SK-N-SH treated with all-trans-retinoic acid at 6 μM for 48 hours (cell line): Measurements from ENCODE around the gene ADGRV1.

ENCODE experiments used
- ATAC-seq: fragments of 200-7000 bp; cut with Tn5 transposase; 3 replicates; pipeline ENCODE4 v1.9.1; 2020; ENCODE audit warnings: mild to moderate bottlenecking, moderate library complexity
- ARNTL ChIP-seq: fragments of 450-650 bp; formaldehyde crosslinking; IDR thresholded peaks from 2 replicates; pipeline ENCODE4 v1.5.0; 2020; ENCODE audit warnings: low read depth, mild to moderate bottlenecking, moderate library complexity, borderline replicate concordance
- GLIS3 ChIP-seq: fragments of 250-450 bp; sonication (Bioruptor Pico); IDR thresholded peaks from 2 replicates; pipeline ENCODE4 v1.5.0; 2020; ENCODE audit warnings: mild to moderate bottlenecking, moderate library complexity
- ISL1 ChIP-seq: fragments of 250-450 bp; sonication (Bioruptor Pico); IDR thresholded peaks from 2 replicates; pipeline ENCODE4 v2.1.2; 2022; ENCODE audit warnings: mild to moderate bottlenecking, moderate library complexity
- OSR1 ChIP-seq: fragments of 250-450 bp; sonication (Bioruptor Pico); IDR thresholded peaks from 2 replicates; pipeline ENCODE4 v1.8.0; 2022; ENCODE audit warnings: moderate library complexity, mild to moderate bottlenecking, inconsistent platforms
- PPARA ChIP-seq: fragments of 250-450 bp; sonication (Bioruptor Pico); IDR thresholded peaks from 2 replicates; pipeline ENCODE4 v1.5.0; 2020; ENCODE audit warnings: mild to moderate bottlenecking, borderline replicate concordance
- RARB ChIP-seq: fragments of 250-450 bp; sonication (Bioruptor Pico); IDR thresholded peaks from 2 replicates; pipeline ENCODE4 v1.8.0; 2021; ENCODE audit warnings: mild to moderate bottlenecking, moderate library complexity
- SNAI2 ChIP-seq: fragments of 250-450 bp; sonication (Bioruptor Pico); IDR thresholded peaks from 2 replicates; pipeline ENCODE4 v1.5.0; 2020; ENCODE audit warnings: mild to moderate bottlenecking, moderate library complexity
- TCF4 ChIP-seq: fragments of 250-450 bp; sonication (Bioruptor Pico); IDR thresholded peaks from 2 replicates; pipeline ENCODE4 v1.8.0; 2021; ENCODE audit warnings: mild to moderate bottlenecking, moderate library complexity, borderline replicate concordance
- TOX ChIP-seq: fragments of 250-450 bp; sonication (Bioruptor Pico); IDR thresholded peaks from 2 replicates; pipeline ENCODE4 v1.8.0; 2021; ENCODE audit warnings: mild to moderate bottlenecking, moderate library complexity, borderline replicate concordance
- ZFP3 ChIP-seq: fragments of 250-450 bp; sonication (Bioruptor Pico); IDR thresholded peaks from 2 replicates; pipeline ENCODE4 v1.5.0; 2020; ENCODE audit warnings: mild to moderate bottlenecking, moderate library complexity
- ZFP30 ChIP-seq: fragments of 450-650 bp; formaldehyde crosslinking; IDR thresholded peaks from 2 replicates; pipeline ENCODE4 v1.5.0; 2022; ENCODE audit warnings: mild to moderate bottlenecking, moderate library complexity
- ZNF565 ChIP-seq: fragments of 450-650 bp; formaldehyde crosslinking; conservative IDR thresholded peaks from 2 replicates; pipeline ENCODE4 v1.5.0; 2020; ENCODE audit warnings: low read depth, mild to moderate bottlenecking, moderate library complexity
- ZNF70 ChIP-seq: fragments of 450-650 bp; formaldehyde crosslinking; IDR thresholded peaks from 2 replicates; pipeline ENCODE4 v1.5.0; 2020; ENCODE audit warnings: mild to moderate bottlenecking, moderate library complexity
- ZNF8 ChIP-seq: fragments of 450-650 bp; formaldehyde crosslinking; IDR thresholded peaks from 2 replicates; pipeline ENCODE4 v1.5.0; 2020; ENCODE audit warnings: mild to moderate bottlenecking, moderate library complexity
- TF ChIP-seq, protein P1 (sequence below): fragments of 250-450 bp; sonication (Bioruptor Pico); IDR thresholded peaks from 2 replicates; pipeline ENCODE4 v1.5.1; 2021; ENCODE audit warnings: mild to moderate bottlenecking, moderate library complexity
- TF ChIP-seq, protein P2 (sequence below): fragments of 250-450 bp; sonication (Bioruptor Pico); IDR thresholded peaks from 2 replicates; pipeline ENCODE4 v1.5.0; 2020; ENCODE audit warnings: mild to moderate bottlenecking, moderate library complexity
- TF ChIP-seq, protein P3 (sequence below): fragments of 250-450 bp; sonication (Bioruptor Pico); IDR thresholded peaks from 2 replicates; pipeline ENCODE4 v1.8.0; 2020; ENCODE audit warnings: mild to moderate bottlenecking, moderate library complexity, borderline replicate concordance
- TF ChIP-seq, protein P4 (sequence below): fragments of 250-450 bp; sonication (Bioruptor Pico); IDR thresholded peaks from 2 replicates; pipeline ENCODE4 v1.5.1; 2020; ENCODE audit warnings: low read depth, mild to moderate bottlenecking, moderate library complexity
- TF ChIP-seq, protein P5 (sequence below): fragments of 250-450 bp; sonication (Bioruptor Pico); IDR thresholded peaks from 2 replicates; pipeline ENCODE4 v1.8.0; 2021; ENCODE audit warnings: low read depth, mild to moderate bottlenecking, moderate library complexity, borderline replicate concordance

Gene ADGRV1

DNA sequence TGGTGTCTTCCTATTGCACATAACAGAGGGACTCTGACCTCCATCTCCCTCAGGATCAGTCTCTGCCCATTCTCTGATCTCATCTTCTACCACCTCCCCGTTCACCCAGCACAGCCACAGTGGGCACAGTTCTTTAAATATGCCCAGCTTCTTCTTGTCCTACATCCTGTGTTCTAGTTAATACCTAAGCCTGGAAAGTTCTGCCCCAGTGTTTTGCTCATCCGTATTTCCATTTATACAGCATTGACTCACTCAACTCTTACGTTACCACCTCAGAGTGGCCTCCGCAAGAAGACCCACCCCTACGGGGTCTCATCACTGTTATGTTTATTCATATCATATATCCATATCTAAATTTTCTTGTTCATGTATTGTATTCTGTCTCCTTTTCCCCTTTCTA lies 315.5 kb downstream of the ADGRV1 start (continued):
- TF ChIP-seq ARNTL (no peak), ZNF8 (CRISPR knock-in tag) (no peak), RARB (no peak), ZNF565 (CRISPR knock-in tag) (no peak)
- TF ChIP-seq, protein P1, sequence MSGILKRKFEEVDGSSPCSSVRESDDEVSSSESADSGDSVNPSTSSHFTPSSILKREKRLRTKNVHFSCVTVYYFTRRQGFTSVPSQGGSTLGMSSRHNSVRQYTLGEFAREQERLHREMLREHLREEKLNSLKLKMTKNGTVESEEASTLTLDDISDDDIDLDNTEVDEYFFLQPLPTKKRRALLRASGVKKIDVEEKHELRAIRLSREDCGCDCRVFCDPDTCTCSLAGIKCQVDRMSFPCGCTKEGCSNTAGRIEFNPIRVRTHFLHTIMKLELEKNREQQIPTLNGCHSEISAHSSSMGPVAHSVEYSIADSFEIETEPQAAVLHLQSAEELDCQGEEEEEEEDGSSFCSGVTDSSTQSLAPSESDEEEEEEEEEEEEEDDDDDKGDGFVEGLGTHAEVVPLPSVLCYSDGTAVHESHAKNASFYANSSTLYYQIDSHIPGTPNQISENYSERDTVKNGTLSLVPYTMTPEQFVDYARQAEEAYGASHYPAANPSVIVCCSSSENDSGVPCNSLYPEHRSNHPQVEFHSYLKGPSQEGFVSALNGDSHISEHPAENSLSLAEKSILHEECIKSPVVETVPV (CRISPR knock-in tag): no peak
- TF ChIP-seq, protein P2, sequence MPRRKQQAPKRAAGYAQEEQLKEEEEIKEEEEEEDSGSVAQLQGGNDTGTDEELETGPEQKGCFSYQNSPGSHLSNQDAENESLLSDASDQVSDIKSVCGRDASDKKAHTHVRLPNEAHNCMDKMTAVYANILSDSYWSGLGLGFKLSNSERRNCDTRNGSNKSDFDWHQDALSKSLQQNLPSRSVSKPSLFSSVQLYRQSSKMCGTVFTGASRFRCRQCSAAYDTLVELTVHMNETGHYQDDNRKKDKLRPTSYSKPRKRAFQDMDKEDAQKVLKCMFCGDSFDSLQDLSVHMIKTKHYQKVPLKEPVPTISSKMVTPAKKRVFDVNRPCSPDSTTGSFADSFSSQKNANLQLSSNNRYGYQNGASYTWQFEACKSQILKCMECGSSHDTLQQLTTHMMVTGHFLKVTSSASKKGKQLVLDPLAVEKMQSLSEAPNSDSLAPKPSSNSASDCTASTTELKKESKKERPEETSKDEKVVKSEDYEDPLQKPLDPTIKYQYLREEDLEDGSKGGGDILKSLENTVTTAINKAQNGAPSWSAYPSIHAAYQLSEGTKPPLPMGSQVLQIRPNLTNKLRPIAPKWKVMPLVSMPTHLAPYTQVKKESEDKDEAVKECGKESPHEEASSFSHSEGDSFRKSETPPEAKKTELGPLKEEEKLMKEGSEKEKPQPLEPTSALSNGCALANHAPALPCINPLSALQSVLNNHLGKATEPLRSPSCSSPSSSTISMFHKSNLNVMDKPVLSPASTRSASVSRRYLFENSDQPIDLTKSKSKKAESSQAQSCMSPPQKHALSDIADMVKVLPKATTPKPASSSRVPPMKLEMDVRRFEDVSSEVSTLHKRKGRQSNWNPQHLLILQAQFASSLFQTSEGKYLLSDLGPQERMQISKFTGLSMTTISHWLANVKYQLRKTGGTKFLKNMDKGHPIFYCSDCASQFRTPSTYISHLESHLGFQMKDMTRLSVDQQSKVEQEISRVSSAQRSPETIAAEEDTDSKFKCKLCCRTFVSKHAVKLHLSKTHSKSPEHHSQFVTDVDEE (CRISPR knock-in tag): no peak
- TF ChIP-seq, all 23 proteins: peak for 0

DNA sequence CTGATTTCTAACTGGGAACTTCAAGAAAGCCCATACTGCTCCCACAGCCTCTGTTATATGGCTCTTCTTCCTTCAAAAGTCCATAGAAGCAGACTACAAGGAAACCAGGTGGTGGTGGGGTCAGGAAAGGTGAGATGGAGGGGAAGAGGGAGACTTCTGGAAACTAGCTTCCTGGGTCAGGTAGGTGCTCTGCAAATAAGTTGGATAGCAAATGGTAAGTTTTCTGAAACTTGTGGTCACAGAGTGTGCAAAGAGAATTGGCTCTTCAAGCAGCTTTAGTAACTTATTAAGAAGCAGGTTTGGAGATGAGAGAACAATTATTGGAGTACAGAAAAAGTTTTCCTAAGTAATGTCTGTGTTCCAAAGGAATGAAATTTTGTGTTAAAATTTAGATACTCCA lies 316.9 kb downstream of the ADGRV1 start:
- TF ChIP-seq, protein P3, sequence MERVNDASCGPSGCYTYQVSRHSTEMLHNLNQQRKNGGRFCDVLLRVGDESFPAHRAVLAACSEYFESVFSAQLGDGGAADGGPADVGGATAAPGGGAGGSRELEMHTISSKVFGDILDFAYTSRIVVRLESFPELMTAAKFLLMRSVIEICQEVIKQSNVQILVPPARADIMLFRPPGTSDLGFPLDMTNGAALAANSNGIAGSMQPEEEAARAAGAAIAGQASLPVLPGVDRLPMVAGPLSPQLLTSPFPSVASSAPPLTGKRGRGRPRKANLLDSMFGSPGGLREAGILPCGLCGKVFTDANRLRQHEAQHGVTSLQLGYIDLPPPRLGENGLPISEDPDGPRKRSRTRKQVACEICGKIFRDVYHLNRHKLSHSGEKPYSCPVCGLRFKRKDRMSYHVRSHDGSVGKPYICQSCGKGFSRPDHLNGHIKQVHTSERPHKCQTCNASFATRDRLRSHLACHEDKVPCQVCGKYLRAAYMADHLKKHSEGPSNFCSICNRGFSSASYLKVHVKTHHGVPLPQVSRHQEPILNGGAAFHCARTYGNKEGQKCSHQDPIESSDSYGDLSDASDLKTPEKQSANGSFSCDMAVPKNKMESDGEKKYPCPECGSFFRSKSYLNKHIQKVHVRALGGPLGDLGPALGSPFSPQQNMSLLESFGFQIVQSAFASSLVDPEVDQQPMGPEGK (CRISPR knock-in tag): no peak
- no peak for ATAC-seq

DNA sequence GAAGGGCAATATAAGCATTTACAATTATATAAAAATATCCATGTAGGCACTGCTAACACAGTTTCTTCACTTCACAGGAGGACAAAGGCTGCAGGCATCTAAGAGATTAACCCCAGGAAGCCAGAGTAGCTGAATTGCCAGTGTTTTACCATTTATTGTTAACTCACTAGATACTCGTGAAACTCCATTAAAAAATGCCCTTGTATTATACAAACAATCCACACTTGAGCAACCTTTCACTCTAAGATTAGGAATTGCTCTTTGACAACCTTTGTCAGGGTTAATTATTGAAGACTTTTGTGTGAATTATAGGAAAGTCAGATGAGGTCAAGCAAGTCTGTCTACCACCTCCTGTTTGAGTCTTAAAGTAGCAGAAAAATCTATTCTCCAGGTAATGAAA lies 317.8 kb downstream of the ADGRV1 start:
- TF ChIP-seq TOX (no peak), ZNF8 (CRISPR knock-in tag) (no peak), ISL1 (CRISPR knock-in tag) (no peak), SNAI2 (CRISPR knock-in tag) (no peak), ZNF565 (CRISPR knock-in tag) (no peak), ZFP3 (CRISPR knock-in tag) (no peak), GLIS3 (CRISPR knock-in tag) (no peak), OSR1 (CRISPR knock-in tag) (no peak), ZFP30 (CRISPR knock-in tag) (no peak), PPARA (no peak)
- TF ChIP-seq, protein P4, sequence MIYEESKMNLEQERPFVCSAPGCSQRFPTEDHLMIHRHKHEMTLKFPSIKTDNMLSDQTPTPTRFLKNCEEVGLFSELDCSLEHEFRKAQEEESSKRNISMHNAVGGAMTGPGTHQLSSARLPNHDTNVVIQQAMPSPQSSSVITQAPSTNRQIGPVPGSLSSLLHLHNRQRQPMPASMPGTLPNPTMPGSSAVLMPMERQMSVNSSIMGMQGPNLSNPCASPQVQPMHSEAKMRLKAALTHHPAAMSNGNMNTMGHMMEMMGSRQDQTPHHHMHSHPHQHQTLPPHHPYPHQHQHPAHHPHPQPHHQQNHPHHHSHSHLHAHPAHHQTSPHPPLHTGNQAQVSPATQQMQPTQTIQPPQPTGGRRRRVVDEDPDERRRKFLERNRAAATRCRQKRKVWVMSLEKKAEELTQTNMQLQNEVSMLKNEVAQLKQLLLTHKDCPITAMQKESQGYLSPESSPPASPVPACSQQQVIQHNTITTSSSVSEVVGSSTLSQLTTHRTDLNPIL: no peak
- TF ChIP-seq, protein P5, sequence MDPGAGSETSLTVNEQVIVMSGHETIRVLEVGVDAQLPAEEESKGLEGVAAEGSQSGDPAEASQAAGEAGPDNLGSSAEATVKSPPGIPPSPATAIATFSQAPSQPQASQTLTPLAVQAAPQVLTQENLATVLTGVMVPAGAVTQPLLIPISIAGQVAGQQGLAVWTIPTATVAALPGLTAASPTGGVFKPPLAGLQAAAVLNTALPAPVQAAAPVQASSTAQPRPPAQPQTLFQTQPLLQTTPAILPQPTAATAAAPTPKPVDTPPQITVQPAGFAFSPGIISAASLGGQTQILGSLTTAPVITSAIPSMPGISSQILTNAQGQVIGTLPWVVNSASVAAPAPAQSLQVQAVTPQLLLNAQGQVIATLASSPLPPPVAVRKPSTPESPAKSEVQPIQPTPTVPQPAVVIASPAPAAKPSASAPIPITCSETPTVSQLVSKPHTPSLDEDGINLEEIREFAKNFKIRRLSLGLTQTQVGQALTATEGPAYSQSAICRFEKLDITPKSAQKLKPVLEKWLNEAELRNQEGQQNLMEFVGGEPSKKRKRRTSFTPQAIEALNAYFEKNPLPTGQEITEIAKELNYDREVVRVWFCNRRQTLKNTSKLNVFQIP (CRISPR knock-in tag): no peak
- no peak for ATAC-seq

DNA sequence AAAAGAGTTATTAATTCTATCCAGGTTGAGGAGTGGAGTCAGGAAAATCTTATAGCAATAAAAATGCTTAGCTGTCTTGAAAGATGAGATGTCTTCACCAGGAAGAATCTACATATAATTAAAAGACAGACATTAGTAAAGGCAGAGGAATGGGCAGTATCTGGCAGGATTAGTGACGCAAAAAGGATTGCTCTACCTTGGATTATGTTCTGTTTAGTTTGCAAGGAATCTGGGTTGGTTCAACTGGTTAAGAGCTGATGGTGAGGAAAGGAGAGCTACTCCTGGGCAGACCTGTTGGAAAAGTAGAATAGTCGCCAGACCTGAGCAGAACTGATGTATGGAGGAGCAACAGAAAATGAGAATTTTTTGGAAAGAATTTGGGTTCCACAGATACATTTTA lies 318.5 kb downstream of the ADGRV1 start:
- no peak for ATAC-seq
- TF ChIP-seq, protein P2 (CRISPR knock-in tag): no peak
- no peak for TF ChIP-seq OSR1 (CRISPR knock-in tag)
- no peak for TF ChIP-seq TCF4 (CRISPR knock-in tag)
- no peak for TF ChIP-seq ZNF70 (CRISPR knock-in tag)
- TF ChIP-seq, protein P1 (CRISPR knock-in tag): no peak
- TF ChIP-seq ZNF565 (CRISPR knock-in tag): no peak
- TF ChIP-seq, protein P4: no peak
- no peak for TF ChIP-seq SNAI2 (CRISPR knock-in tag)
- TF ChIP-seq, protein P3 (CRISPR knock-in tag): no peak
